HFFc6 (cell line): Measurements from ENCODE around the gene FNDC3A. TPM values are rescaled to one million over a fixed set of nuclear protein-coding genes. Genes with fewer than 3 reads are reported as not detected.

ENCODE experiments used
- DNase-seq: peaks from one replicate; pipeline ENCODE4 v3.0.0-alpha.2; 2018
- H3K27ac Mint-ChIP-seq: 2 replicates; pipeline ENCODE4 v1.8.0; 2020; ENCODE audit warnings: mild to moderate bottlenecking, mixed read lengths
- H3K27me3 Mint-ChIP-seq: 2 replicates; pipeline ENCODE4 v1.8.0; 2021; ENCODE audit warnings: mild to moderate bottlenecking, moderate library complexity, mixed read lengths; ENCODE audit not compliant: insufficient read depth
- H3K36me3 Mint-ChIP-seq: 2 replicates; pipeline ENCODE4 v1.8.0; 2021; ENCODE audit warnings: low read depth, mixed read lengths
- H3K4me1 Mint-ChIP-seq: 2 replicates; pipeline ENCODE4 v1.8.0; 2020; ENCODE audit warnings: low read depth, mixed read lengths
- H3K4me3 Mint-ChIP-seq: 2 replicates; pipeline ENCODE4 v1.8.0; 2020; ENCODE audit warnings: mild to moderate bottlenecking, moderate library complexity, mixed read lengths
- H3K9me3 Mint-ChIP-seq: 2 replicates; pipeline ENCODE4 v1.8.0; 2020; ENCODE audit warnings: mild to moderate bottlenecking, mixed read lengths
- total RNA-seq, 6 experiments: library from RNA; stranded (reverse); fragmentation: NEBNext Ultra II Directional; extraction: Animal tissue kit (Norgen Biotek cat#: 25700); gene quantifications; 2 replicates in 1 of 6; 3 replicates in 5 of 6; pipeline ENCODE4 v1.2.3, GENCODE V29; 2021
- TF ChIP-seq, protein P1 (sequence below): fragments of 200-600 bp; sonication (generic); IDR thresholded peaks from 2 replicates; pipeline ENCODE4 v1.5.0; 2021; ENCODE audit warnings: antibody characterized with exemption, mild to moderate bottlenecking

The FNDC3A gene
- total RNA-seq, 6 experiments from 2014 or later: 60.3 to 73.8 (median 67.9) TPM

DNA sequence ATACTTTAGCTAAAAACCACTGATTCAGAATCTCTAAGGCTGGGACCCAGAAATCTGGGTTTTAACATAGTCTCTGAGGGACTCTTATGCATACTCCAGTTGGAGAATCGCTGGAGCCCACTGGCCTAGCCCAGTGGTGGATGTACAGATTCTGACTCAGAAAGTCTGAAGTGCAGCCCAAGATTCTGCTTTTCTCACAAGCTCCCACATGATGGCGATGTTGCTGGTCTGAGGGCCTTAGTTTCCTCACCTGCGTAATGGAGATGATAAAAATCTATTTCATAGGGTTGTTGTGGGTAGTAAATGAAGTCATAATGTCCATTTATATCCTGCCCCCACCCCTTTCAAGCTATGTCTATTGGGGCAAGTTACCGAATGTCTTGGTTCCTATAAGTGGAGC lies 264.3 kb downstream of the FNDC3A start:
- peaks cover 7% of the 10 kb centered on the region; the same call in 1 of the 2 replicates for H3K9me3 Mint-ChIP-seq
- H3K27ac Mint-ChIP-seq: no peak overlapping the region
- peak; percentile 25 for DNase-seq
- H3K4me1 Mint-ChIP-seq: peaks cover 9% of the 10 kb centered on the region
- no peak overlapping the region for H3K4me3 Mint-ChIP-seq
- peaks cover 14% of the 10 kb centered on the region for H3K27me3 Mint-ChIP-seq
- no peaks in the 10 kb centered on the region for H3K36me3 Mint-ChIP-seq
- TF ChIP-seq, protein P1, sequence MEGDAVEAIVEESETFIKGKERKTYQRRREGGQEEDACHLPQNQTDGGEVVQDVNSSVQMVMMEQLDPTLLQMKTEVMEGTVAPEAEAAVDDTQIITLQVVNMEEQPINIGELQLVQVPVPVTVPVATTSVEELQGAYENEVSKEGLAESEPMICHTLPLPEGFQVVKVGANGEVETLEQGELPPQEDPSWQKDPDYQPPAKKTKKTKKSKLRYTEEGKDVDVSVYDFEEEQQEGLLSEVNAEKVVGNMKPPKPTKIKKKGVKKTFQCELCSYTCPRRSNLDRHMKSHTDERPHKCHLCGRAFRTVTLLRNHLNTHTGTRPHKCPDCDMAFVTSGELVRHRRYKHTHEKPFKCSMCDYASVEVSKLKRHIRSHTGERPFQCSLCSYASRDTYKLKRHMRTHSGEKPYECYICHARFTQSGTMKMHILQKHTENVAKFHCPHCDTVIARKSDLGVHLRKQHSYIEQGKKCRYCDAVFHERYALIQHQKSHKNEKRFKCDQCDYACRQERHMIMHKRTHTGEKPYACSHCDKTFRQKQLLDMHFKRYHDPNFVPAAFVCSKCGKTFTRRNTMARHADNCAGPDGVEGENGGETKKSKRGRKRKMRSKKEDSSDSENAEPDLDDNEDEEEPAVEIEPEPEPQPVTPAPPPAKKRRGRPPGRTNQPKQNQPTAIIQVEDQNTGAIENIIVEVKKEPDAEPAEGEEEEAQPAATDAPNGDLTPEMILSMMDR: peak; percentile 73

DNA sequence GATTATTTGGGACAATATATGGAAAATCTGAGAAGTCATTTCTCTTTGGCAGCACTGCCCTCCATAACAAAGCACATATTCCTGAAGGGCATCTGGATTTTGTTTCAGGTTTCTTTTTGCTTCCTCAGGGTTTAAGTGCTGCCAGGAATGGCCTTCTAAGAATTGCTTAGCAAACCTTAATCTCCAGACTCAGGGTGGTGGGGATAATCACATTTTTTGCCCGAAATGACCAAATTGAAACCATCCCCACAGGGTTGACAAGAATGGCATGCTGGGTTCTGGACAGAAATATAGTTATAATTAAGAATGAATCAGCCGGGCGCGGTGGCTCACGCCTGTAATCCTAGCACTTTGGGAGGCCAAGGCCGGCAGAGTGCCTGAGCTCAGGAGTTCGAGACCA lies 265.6 kb downstream of the FNDC3A start:
- H3K9me3 Mint-ChIP-seq: peaks cover 7% of the 10 kb centered on the region; the same call in 1 of the 2 replicates
- no peak for DNase-seq
- H3K4me1 Mint-ChIP-seq: peaks cover 9% of the 10 kb centered on the region
- H3K27me3 Mint-ChIP-seq: peaks cover 14% of the 10 kb centered on the region
- no peaks in the 10 kb centered on the region for H3K36me3 Mint-ChIP-seq
- H3K27ac Mint-ChIP-seq: no peak overlapping the region
- TF ChIP-seq, protein P1: no peak
- H3K4me3 Mint-ChIP-seq: no peak overlapping the region

- no peaks in the 10 kb centered on the region; the same call in 1 of the 2 replicates for H3K36me3 Mint-ChIP-seq
- peaks cover 14% of the 10 kb centered on the region for H3K27me3 Mint-ChIP-seq
- H3K9me3 Mint-ChIP-seq: peaks cover 7% of the 10 kb centered on the region; the same call in 1 of the 2 replicates
- DNase-seq: no peak
- H3K4me1 Mint-ChIP-seq: peaks cover 21% of the 10 kb centered on the region
- TF ChIP-seq, protein P1: no peak
- H3K27ac Mint-ChIP-seq: no peak overlapping the region
- no peak overlapping the region for H3K4me3 Mint-ChIP-seq
Measured at GRCh38 chr13:49245101-49245500, 269.4 kb downstream of the FNDC3A start.

DNA sequence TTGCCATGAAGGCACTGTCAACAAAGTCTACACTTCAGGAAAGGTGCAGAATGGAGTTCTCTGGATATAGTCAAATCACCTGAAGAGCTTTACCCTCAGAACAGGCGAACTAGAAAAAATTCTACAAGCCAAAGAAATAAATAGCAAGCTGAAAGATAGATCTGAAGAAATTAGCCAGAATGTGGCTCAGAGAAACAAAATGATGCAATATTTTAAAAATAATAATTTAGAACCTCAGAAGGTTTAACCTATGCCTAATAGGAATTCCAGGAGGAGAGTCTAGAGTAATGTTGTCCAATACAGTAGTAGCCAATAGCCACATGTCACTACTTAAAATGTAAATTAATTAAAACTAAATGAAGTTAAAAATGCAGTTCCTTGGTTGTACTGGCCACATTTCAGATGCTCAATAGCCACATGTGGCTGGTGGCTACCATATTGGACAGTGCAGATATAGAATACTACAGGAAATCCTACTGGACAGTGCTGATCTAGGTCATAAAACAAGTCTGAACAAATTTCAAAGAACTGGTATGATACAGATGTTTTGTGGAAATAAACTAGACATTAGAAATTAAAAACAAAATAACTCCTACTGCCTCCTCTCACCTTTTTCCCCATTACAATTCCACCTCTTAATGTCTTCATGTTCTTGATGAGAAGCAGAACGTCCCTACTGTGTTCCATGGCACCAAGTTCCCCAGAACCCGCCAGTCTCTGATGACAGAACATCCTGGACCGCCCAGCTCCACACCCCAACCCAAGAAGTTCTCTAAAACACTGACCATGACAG lies 271.3 kb downstream of the FNDC3A start:
- peak overlapping the region; percentile 97 for H3K4me3 Mint-ChIP-seq
- no peaks in the 10 kb centered on the region; the same call in 1 of the 2 replicates for H3K36me3 Mint-ChIP-seq
- peaks cover 10% of the 10 kb centered on the region for H3K27me3 Mint-ChIP-seq
- H3K27ac Mint-ChIP-seq: peak overlapping the region; percentile 95
- peaks cover 7% of the 10 kb centered on the region; the same call in 1 of the 2 replicates for H3K9me3 Mint-ChIP-seq
- H3K4me1 Mint-ChIP-seq: peaks cover 26% of the 10 kb centered on the region
- no peak for DNase-seq
- TF ChIP-seq, protein P1: no peak

GRCh38 chr13:49247643-49248621 lies 272.2 kb downstream of the FNDC3A start, which contains the start of gene CDADC1:
TSS of gene CDADC1 (plus strand) at chr13:49247925. CDS start at chr13:49248038, 113 bp downstream.
- Mint-ChIP-seq H3K36me3 (no peaks in the 10 kb centered on the region; the same call in 1 of the 2 replicates), H3K27me3 (peaks cover 6% of the 10 kb centered on the region; the same call in 1 of the 2 replicates), H3K4me3 (peak within 1 kb of the TSS; percentile 97), H3K27ac (peak within 1 kb of the TSS; percentile 95), H3K4me1 (peaks cover 26% of the 10 kb centered on the region), H3K9me3 (no peaks in the 10 kb centered on the region)
- DNase-seq: peak; percentile 93
- TF ChIP-seq, protein P1: no peak
